A204.1 (cell line): Measurements from ENCODE around the gene NBAS.

Experiments used
- FAIRE-seq: peaks from 2 replicates; lab custom pipeline; 2012; peaks lifted over from hg19 to GRCh38; lab: Jason Lieb, UNC

NBAS gene

GRCh38 chr2:15300624-15301573, 260.2 kb downstream of the NBAS start:
- FAIRE-seq: no peak

GRCh38 chr2:15299904-15300520, 261.1 kb downstream of the NBAS start:
- no peak for FAIRE-seq

- no peak for FAIRE-seq
These were observed 262.4 kb downstream of the NBAS start for GRCh38 chr2:15298770-15299169.

GRCh38 chr2:15293262-15293937, 267.7 kb downstream of the NBAS start:
- no peak for FAIRE-seq

- FAIRE-seq: no peak
These were observed 273.5 kb downstream of the NBAS start for GRCh38 chr2:15287447-15288184.

GRCh38 chr2:15284614-15285013, 276.5 kb downstream of the NBAS start:
- no peak for FAIRE-seq

GRCh38 chr2:15281681-15282080, 279.5 kb downstream of the NBAS start:
- no peak for FAIRE-seq

- no peak for FAIRE-seq
These were observed 281.8 kb downstream of the NBAS start for GRCh38 chr2:15279201-15279876.

GRCh38 chr2:15278296-15278695, 282.8 kb downstream of the NBAS start:
- no peak for FAIRE-seq

GRCh38 chr2:15275346-15275745, 285.8 kb downstream of the NBAS start:
- no peak for FAIRE-seq

GRCh38 chr2:15273452-15273851, 287.7 kb downstream of the NBAS start:
- no peak for FAIRE-seq

- no peak for FAIRE-seq
These were observed 288.2 kb downstream of the NBAS start for GRCh38 chr2:15272942-15273341.

- FAIRE-seq: no peak
These were observed 289.1 kb downstream of the NBAS start for GRCh38 chr2:15271941-15272542.

- no peak for FAIRE-seq
These were observed 289.9 kb downstream of the NBAS start for GRCh38 chr2:15271276-15271675.

GRCh38 chr2:15269043-15269442, 292.1 kb downstream of the NBAS start:
- no peak for FAIRE-seq

- no peak for FAIRE-seq
These were observed 295.2 kb downstream of the NBAS start for GRCh38 chr2:15265889-15266288.

GRCh38 chr2:15263976-15264685, 297.0 kb downstream of the NBAS start:
- FAIRE-seq: no peak

- FAIRE-seq: no peak
These were observed 298.3 kb downstream of the NBAS start for GRCh38 chr2:15262792-15263191.

GRCh38 chr2:15260835-15261234, 300.3 kb downstream of the NBAS start:
- no peak for FAIRE-seq

GRCh38 chr2:15260196-15260595, 300.9 kb downstream of the NBAS start:
- FAIRE-seq: no peak

GRCh38 chr2:15259356-15259756, 301.8 kb downstream of the NBAS start:
- no peak for FAIRE-seq
